GM12873 (cell line): Measurements from ENCODE around the gene ZNF81.
A peak's percentile ranks its signal among the peaks of the same experiment; 100 is the strongest.

Source experiments
- TF ChIP-seq, protein P1 (sequence below): IDR thresholded peaks from 2 replicates; pipeline ENCODE4 v1.5.1; 2012; ENCODE audit warnings: low read depth, mild to moderate bottlenecking, moderate library complexity, low read length, control low read depth; ENCODE audit not compliant: insufficient read depth; ENCODE audit errors: missing control alignments

Gene ZNF81

DNA sequence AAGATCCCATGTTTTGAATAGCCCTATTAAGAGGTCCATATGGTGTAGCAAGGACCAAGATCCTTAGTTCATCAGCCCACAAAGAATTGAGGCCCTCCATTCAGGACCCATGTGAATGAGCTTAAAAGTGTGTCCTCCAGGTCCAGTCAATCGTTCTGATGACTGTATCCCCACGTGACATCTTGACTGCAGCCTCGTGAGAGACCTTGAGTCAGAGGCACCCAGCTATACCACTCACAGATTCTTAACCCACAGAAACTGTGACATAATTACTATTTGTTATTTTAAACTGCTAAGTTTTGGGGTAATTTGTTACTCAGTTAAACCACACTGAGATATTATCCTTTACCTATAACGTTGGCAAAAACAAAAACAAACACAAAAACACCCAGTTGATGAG, 104.7 kb downstream of the ZNF81 start:
- TF ChIP-seq, protein P1, sequence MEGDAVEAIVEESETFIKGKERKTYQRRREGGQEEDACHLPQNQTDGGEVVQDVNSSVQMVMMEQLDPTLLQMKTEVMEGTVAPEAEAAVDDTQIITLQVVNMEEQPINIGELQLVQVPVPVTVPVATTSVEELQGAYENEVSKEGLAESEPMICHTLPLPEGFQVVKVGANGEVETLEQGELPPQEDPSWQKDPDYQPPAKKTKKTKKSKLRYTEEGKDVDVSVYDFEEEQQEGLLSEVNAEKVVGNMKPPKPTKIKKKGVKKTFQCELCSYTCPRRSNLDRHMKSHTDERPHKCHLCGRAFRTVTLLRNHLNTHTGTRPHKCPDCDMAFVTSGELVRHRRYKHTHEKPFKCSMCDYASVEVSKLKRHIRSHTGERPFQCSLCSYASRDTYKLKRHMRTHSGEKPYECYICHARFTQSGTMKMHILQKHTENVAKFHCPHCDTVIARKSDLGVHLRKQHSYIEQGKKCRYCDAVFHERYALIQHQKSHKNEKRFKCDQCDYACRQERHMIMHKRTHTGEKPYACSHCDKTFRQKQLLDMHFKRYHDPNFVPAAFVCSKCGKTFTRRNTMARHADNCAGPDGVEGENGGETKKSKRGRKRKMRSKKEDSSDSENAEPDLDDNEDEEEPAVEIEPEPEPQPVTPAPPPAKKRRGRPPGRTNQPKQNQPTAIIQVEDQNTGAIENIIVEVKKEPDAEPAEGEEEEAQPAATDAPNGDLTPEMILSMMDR, result no peak

DNA sequence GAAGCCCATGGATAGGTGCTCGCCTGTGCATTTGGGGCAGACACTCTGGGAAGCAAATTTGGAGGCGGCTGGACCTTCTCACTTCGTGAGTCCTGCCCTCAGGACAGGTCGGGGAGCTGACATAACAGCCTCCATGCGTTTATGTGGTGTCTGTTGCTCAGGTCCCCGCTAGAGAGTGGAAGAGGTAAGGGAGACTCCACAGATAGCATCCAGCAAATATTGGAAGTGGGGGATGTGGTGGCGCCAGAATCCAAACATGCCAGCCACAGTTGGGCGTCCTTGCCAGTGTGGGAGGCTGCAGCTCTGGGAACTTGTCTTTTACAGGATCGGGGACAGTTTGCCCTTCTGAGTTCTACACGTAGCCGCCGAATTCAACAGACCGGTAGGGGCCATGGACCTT, 119.3 kb downstream of the ZNF81 start:
- TF ChIP-seq, protein P1, result no peak

DNA sequence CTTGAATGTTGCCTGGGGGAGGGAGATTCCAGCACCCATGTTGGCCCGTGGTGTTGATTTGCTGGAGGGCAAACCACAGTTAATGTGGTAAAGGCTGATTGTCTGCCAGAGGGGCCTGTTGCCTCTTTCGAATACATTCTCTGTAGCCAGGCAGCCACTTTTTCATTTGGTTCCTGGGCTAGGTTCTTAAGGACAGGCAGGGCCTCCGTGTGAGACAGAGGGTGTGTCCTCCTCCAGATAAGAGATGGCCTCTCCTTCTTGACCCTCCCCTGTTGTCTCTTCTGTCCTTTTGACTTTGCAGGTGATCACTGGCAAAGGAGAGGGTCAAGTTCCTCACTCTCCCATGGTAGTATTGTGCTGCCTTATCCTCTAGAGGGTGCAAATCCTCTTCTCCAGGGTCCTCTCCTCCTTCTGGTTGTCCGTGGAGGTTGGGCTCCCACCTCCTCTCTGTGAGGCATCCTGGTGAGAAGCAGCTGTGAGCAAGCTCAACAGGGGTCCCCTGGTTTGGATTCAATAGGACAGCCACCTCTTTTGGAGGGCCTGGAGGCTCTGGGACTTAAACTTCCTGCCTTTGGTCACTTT, 122.2 kb downstream of the ZNF81 start:
- TF ChIP-seq, protein P1, result peak; percentile 34

DNA sequence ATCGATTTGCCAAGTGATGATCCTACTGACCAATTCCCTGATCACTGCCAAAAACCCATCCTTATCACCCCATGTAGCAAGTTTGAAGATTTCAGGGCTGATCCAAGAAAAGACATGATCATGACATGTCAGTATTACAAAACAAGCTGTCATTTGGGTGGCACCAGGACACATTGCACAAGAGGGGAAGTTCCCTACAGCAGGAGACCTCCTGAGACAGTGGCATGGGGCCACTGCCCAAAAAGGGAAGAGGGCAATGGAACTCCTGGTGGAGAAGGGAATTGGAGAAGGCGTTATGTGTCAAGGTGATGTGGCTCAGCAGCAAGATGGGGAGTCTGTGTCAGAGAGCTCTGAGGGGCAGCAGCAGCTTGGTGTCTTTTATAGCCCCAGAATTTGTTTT, 123.7 kb downstream of the ZNF81 start:
- TF ChIP-seq, protein P1, result no peak
